Head of caudate nucleus (tissue), 42 donors: ENCODE results near the gene FKBP2.

Source experiments
- DNase-seq, 42 donors: peaks; one replicate each; pipeline versions ENCODE4 v3.0.0 to v3.0.0-alpha.2; 2020 to 2021; ENCODE audit warnings: mixed read lengths in 7 of 42
- intact Hi-C: fragments of 100-400 bp; cut with DNase I; formaldehyde crosslinking; loops from one replicate; pipeline ENCODE4 v1.15.0; 2022

FKBP2 gene

GRCh38 chr11:64258356-64258755, 17.5 kb downstream of the FKBP2 start:
- DNase-seq = no peak
- intact Hi-C loops = no loop called here

GRCh38 chr11:64258946-64259532, 18.1 kb downstream of the FKBP2 start:
- no peak for DNase-seq
- intact Hi-C loops = no loop called here

- DNase-seq = no peak
- intact Hi-C loops = no loop called here
Measured at GRCh38 chr11:64259533-64260067, 18.7 kb downstream of the FKBP2 start.

- no peak for DNase-seq
- intact Hi-C loops = no loop called here
Measured at GRCh38 chr11:64260147-64260708, 19.3 kb downstream of the FKBP2 start.

- intact Hi-C loops = no loop called here
- no peak for DNase-seq
Measured at GRCh38 chr11:64261556-64262080, 20.7 kb downstream of the FKBP2 start.

- no peak for DNase-seq
- intact Hi-C loops = no loop called here
Measured at GRCh38 chr11:64262271-64263002, 21.5 kb downstream of the FKBP2 start.

GRCh38 chr11:64263021-64263946, 22.4 kb downstream of the FKBP2 start:
- intact Hi-C loops = no loop called here

GRCh38 chr11:64263947-64264317, 23.0 kb downstream of the FKBP2 start:
- no peak for DNase-seq
- intact Hi-C loops = no loop called here

More at GRCh38 chr11:64263021-64263946, 22.4 kb downstream of the FKBP2 start:
- no peak for DNase-seq

- no peak for DNase-seq
- intact Hi-C loops = no loop called here
Measured at GRCh38 chr11:64264371-64264852, 23.5 kb downstream of the FKBP2 start.

- DNase-seq = no peak
- intact Hi-C loops = no loop called here
Measured at GRCh38 chr11:64265176-64266160, 24.6 kb downstream of the FKBP2 start.

GRCh38 chr11:64266339-64266738, 25.4 kb downstream of the FKBP2 start:
- intact Hi-C loops = no loop called here
- no peak for DNase-seq

- no peak for DNase-seq
- intact Hi-C loops = no loop called here
Measured at GRCh38 chr11:64267207-64267945, 26.5 kb downstream of the FKBP2 start.

- intact Hi-C loops = no loop called here
- no peak for DNase-seq
Measured at GRCh38 chr11:64268025-64268892, 27.4 kb downstream of the FKBP2 start.

- intact Hi-C loops = no loop called here
- peak in 17 of 42 donors; percentile 28 to 72 (median 52) for DNase-seq
Measured at GRCh38 chr11:64268893-64269539, 28.1 kb downstream of the FKBP2 start.

- DNase-seq = peak; percentile 98 to 100 (median 99)
- intact Hi-C loops = loop anchor here (2.0 kb wide), 2 partner anchors 15 to 35 kb away; partner anchors contain the start of genes BAD, ESRRA and GPR137
Measured at GRCh38 chr11:64269540-64270220, 28.8 kb downstream of the FKBP2 start.
